GM12875 (cell line): ENCODE measurements around the gene TRIM17.

Experiments used
- H3K4me3 ChIP-seq: one replicate; pipeline ENCODE4 v1.5.1; 2011; ENCODE audit warnings: low read depth, low read length, control low read depth
- CTCF ChIP-seq: IDR thresholded peaks from 2 replicates; pipeline ENCODE4 v1.5.1; 2011; ENCODE audit warnings: low read depth, mild to moderate bottlenecking, control low read depth, inconsistent platforms, low read length, moderate library complexity, borderline replicate concordance; ENCODE audit not compliant: insufficient read depth

Gene TRIM17

GRCh38 chr1:228462560-228462959 lies 45.9 kb upstream of the TRIM17 start:
- H3K4me3 ChIP-seq, result no peak overlapping the region
- TF ChIP-seq CTCF, result no peak

DNA sequence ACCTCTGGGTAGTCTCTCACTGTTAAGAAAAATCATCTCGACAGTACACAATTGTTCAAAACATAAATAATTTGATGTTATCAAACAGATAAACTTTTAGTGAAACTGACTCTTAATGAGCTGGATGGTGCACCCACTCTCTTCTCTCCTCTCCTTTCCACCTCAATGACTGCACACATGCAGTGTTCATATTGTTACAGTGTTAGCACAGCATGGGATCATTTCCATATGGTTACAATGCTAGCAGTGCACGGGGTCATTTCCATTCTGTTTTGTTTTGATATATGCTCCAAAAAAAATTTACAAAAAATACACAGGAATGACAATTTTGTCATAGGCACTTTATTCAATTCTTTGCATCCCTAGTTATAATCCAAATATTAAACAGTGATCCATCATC lies 44.2 kb upstream of the TRIM17 start:
- no peak for TF ChIP-seq CTCF
- no peak overlapping the region for H3K4me3 ChIP-seq

- peak overlapping the region; percentile 75 for H3K4me3 ChIP-seq
- peak; percentile 83 for TF ChIP-seq CTCF
Measured at GRCh38 chr1:228459091-228459993, 42.7 kb upstream of the TRIM17 start.

GRCh38 chr1:228457396-228458176 lies 40.9 kb upstream of the TRIM17 start:
- H3K4me3 ChIP-seq, result peak overlapping the region; percentile 75
- peak; percentile 32; the same call in 1 of the 2 replicates for TF ChIP-seq CTCF

- no peak for TF ChIP-seq CTCF
- H3K4me3 ChIP-seq, result peak overlapping the region; percentile 75
Measured at GRCh38 chr1:228457017-228457395, 40.3 kb upstream of the TRIM17 start.

GRCh38 chr1:228456252-228457016 lies 39.8 kb upstream of the TRIM17 start:
- no peak for TF ChIP-seq CTCF
- peak overlapping the region; percentile 75 for H3K4me3 ChIP-seq
